T-helper 17 cell (primary cell): ENCODE measurements around the gene OR6C70. TPM values are rescaled to one million over a fixed set of nuclear protein-coding genes. Genes with fewer than 3 reads are reported as not detected.
"Not testable (repeated sequence)": the region's sequence is repeated elsewhere in the genome, so short reads cannot be mapped to it uniquely, and the experiment has no call there.

Experiments
- ATAC-seq: fragments of 150-1000 bp; cut with Tn5 transposase; 2 replicates; pipeline ENCODE4 v1.10.0; 2021; ENCODE audit warnings: mild to moderate bottlenecking, moderate library complexity
- DNase-seq, 3 donors: peaks; one replicate each; pipeline versions ENCODE4 v3.0.0 to v3.0.0-alpha.2; 2020 to 2021
- H3K9me3 ChIP-seq: one replicate; pipeline ENCODE4 v1.7.0; 2013; ENCODE audit warnings: low read length, mild to moderate bottlenecking; ENCODE audit not compliant: control insufficient read depth, poor library complexity, severe bottlenecking
- H3K27ac Mint-ChIP-seq: one replicate; pipeline ENCODE4 v1.8.0; 2022; ENCODE audit warnings: mild to moderate bottlenecking, moderate library complexity, mixed read lengths
- H3K27me3 Mint-ChIP-seq: one replicate; pipeline ENCODE4 v1.8.0; 2022; ENCODE audit warnings: mixed read lengths
- H3K36me3 Mint-ChIP-seq: one replicate; pipeline ENCODE4 v1.8.0; 2022; ENCODE audit warnings: low read depth, mixed read lengths
- H3K4me1 Mint-ChIP-seq: one replicate; pipeline ENCODE4 v1.8.0; 2022; ENCODE audit warnings: mild to moderate bottlenecking, mixed read lengths
- H3K4me3 Mint-ChIP-seq: one replicate; pipeline ENCODE4 v1.8.0; 2022; ENCODE audit warnings: mild to moderate bottlenecking, moderate library complexity, mixed read lengths
- total RNA-seq, 4 donors: library from RNA in 2 of 4; stranded (reverse) in 2 of 4; gene quantifications; one replicate each; pipeline ENCODE4 v1.2.3 and lab custom pipeline; 2022 to 2026

Gene OR6C70
- total RNA-seq (under 1 TPM in 1 of 2 donors, not detected in 1; 0.52 TPM), total RNA-seq (lab: John Stamatoyannopoulos, UW) (0 reads per million in 2 donors)

DNA sequence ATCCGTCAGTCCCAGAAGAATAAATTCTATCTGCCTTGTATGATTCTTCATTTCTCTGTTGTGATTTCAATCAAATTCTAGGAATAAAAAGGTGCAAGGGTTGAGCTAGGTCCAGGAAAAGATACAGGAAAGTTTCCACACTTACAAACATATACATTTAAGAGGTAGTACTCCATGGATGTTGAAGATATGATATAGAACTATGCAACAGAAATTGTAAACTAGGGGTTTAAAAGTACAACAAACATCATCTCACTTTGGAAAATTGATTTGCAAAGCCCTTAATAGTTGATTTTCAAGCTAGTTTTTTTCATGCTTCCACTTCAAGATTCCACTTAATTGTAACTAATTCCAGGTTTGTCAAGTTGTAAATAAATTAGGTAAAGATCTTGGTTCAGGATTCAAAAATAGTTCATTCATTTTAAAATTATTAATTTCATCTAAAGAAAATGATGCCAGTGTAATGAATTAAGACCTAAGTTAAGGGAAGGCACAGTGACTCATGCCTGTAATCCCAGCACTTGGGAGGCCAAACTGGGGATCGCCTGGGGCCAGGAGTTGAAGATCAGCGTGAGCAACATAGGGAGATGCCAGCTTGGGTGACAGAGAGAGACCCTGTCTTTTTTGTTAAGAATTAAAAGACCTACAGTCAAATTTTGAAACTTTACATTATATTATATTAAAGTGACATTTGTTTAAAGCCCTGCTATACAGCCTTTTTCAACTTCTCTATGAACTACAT is at the start of gene OR6C70:
Gene OR6C70, minus strand, starts transcription at position 51 of the 742 bp plus-strand sequence. Its CDS starts 0 bp downstream, at position 51.
- Mint-ChIP-seq H3K27ac (no peak within 1 kb of the TSS), H3K4me1 (no peaks in the 10 kb centered on the region), H3K27me3 (peaks cover 28% of the 10 kb centered on the region), H3K4me3 (no peak within 1 kb of the TSS), H3K36me3 (no peaks in the 10 kb centered on the region)
- DNase-seq: no peak
- no peak for ATAC-seq
- no peaks in the 10 kb centered on the region for H3K9me3 ChIP-seq

DNA sequence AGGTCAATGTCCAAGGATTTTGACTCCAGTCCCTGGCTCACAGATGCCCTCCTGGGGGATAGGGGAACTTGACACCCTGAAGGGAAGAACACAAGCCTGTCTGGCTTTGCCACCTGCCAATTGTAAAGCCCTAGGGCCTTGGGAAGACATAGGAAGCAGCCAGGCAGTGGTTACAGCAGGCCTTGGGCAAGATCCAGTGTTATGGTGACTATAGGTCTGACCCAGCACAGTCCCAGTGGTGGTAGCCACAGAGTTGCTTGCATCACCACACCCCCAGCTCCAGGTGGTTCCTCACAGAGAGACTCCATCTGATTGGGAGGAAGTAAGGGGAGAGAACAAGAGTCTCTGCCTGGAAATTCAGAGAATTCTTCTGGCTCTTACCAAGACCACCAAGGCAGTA is 46.5 kb upstream of the OR6C70 start:
- Mint-ChIP-seq H3K4me3 (no peak overlapping the region), H3K36me3 (peaks cover 8% of the 10 kb centered on the region), H3K4me1 (no peaks in the 10 kb centered on the region), H3K27ac (no peak overlapping the region), H3K27me3 (peaks cover 23% of the 10 kb centered on the region)
- no peak for ATAC-seq
- DNase-seq: no peak
- no peaks in the 10 kb centered on the region for H3K9me3 ChIP-seq

DNA sequence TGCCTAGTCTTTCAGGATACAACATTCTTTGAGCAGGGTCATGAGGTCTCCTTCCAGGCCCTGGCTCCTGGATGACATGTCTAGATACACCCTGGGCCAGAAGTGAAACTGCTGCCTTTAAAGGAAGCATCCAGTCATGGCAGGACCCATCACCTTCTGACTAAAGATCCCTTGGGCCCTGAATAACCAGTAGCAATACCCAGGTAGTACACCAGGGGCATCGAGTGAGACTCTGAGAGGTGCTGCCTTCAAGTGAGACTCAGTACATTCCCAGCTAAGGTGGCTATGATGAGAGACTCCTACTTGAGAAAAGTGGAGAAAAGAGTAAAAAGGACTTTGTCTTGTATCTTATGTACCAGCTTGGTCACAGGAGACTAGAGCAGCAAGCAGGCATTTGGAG is 45.8 kb upstream of the OR6C70 start:
- H3K4me3 Mint-ChIP-seq: no peak overlapping the region
- ATAC-seq: no peak
- H3K9me3 ChIP-seq: no peaks in the 10 kb centered on the region
- peaks cover 8% of the 10 kb centered on the region for H3K36me3 Mint-ChIP-seq
- H3K27ac Mint-ChIP-seq: no peak overlapping the region
- H3K4me1 Mint-ChIP-seq: no peaks in the 10 kb centered on the region
- peaks cover 29% of the 10 kb centered on the region for H3K27me3 Mint-ChIP-seq
- DNase-seq: no peak

DNA sequence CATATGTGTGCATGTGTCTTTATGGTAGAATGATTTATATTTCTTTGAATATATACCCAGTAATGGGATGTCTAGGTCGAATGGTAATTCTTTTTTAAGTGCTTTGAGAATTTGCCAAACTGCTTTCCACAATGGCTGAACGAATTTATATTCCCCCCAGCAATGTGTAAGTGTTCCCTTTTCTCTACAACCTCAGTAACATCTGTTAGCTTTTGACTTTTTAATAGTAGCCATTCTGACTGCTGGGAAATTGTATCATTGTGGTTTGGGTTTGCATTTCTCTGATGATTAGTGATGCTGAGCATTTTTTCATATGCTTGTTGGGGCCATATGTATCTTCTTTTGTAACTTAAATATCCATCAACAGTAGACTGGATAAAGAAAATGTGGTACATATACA is 31.7 kb upstream of the OR6C70 start:
- H3K4me3 Mint-ChIP-seq: no peak overlapping the region
- H3K36me3 Mint-ChIP-seq: no peaks in the 10 kb centered on the region
- H3K27me3 Mint-ChIP-seq: peaks cover 41% of the 10 kb centered on the region
- H3K27ac Mint-ChIP-seq: no peak overlapping the region
- H3K9me3 ChIP-seq: no peaks in the 10 kb centered on the region
- ATAC-seq (no peak), DNase-seq (no peak)
- H3K4me1 Mint-ChIP-seq: peaks cover 2% of the 10 kb centered on the region

DNA sequence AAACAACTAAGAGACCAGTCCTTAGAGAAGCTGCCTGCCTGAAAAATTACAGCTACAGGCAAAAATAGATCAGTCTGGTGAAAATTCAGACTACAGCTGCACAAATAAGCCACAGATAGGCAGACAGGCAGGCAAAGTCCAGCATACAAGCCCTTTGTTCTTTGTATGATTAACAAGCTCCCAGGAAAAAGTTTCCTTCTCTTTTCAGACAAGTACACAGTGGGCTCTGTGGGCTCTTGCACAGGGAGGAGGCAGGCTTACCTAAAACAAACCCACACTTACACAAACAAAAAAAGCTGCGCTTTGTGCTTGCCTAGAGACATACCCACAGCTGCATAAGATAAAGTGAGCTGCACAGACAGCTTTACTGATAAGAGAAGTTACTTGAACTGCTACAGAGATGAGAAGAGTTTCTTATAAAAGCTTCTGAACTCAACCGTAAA is 29.9 kb upstream of the OR6C70 start:
- Mint-ChIP-seq H3K36me3 (no peaks in the 10 kb centered on the region), H3K4me3 (no peak overlapping the region), H3K27ac (no peak overlapping the region), H3K27me3 (peaks cover 41% of the 10 kb centered on the region), H3K4me1 (peaks cover 2% of the 10 kb centered on the region)
- no peaks in the 10 kb centered on the region for H3K9me3 ChIP-seq
- DNase-seq (no peak), ATAC-seq (no peak)

DNA sequence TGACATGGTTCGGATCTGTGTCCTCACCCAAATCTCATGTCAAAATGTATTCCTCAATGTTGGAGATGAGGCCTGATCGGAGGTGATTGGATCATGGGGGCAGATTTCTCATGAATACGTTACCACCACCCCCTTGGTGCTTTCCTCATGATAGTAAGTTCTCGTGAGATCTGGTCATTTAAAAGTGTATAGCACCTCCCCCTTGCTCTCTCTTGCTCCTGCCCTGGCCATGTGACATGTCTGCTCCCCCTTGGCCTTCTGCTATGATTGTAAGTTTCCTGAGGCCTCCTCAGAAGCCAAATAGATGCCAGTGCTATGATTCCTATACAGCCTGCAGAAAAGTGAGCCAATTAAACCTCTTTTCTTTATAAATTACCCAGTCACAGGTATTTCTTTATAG is 29.3 kb upstream of the OR6C70 start:
- peaks cover 2% of the 10 kb centered on the region for H3K4me1 Mint-ChIP-seq
- no peak overlapping the region for H3K4me3 Mint-ChIP-seq
- no peaks in the 10 kb centered on the region for H3K36me3 Mint-ChIP-seq
- peaks cover 41% of the 10 kb centered on the region for H3K27me3 Mint-ChIP-seq
- no peaks in the 10 kb centered on the region for H3K9me3 ChIP-seq
- H3K27ac Mint-ChIP-seq: no peak overlapping the region
- no peak for DNase-seq
- no peak for ATAC-seq

DNA sequence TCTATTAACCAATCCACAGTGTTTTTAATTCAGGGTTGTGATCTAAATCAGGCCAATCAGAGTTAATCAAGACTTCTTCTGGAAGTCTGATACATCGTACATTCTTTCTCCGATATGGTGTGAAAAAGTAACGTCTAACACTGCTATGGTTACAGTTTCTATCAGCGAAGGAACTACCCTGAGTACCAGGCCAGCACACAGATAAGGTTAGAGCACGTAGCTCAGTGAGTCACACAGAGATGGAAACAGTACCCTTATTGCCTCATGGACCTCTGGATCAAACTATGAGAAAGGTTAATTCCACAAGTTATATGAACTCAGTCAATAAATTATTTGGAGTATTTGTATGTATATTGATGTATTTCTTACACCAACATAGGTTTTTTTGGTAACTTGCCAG is 25.6 kb upstream of the OR6C70 start:
- ATAC-seq: no peak
- no peaks in the 10 kb centered on the region for H3K9me3 ChIP-seq
- H3K27me3 Mint-ChIP-seq: peaks cover 34% of the 10 kb centered on the region
- peaks cover 2% of the 10 kb centered on the region for H3K4me1 Mint-ChIP-seq
- no peaks in the 10 kb centered on the region for H3K36me3 Mint-ChIP-seq
- H3K27ac Mint-ChIP-seq: no peak overlapping the region
- no peak overlapping the region for H3K4me3 Mint-ChIP-seq
- no peak for DNase-seq

DNA sequence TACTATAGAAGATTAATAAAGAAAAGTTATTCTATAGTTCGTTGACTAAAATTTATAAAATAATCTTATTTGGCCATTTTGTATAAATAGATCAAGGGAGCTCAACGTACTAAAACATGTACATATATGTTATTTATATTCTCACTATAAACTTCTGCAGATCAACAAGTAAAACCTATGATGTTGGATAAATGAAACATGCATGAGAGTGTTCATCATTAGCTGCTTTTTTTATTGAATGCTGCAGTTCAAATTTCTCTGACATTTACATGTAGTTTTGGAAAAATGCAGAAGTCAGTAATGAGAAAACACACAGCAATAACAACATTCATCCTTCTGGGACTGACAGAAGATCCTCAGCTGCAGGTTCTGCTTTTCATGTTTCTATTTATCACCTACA is 22.1 kb upstream of the OR6C70 start, which contains the start of gene OR6C68:
Gene OR6C68, plus strand, starts transcription at position 301 of the 400 bp plus-strand sequence. Its CDS starts 0 bp downstream, at position 301.
- H3K27ac Mint-ChIP-seq: no peak within 1 kb of the TSS
- H3K9me3 ChIP-seq: no peaks in the 10 kb centered on the region
- DNase-seq (no peak), ATAC-seq (no peak)
- H3K36me3 Mint-ChIP-seq: no peaks in the 10 kb centered on the region
- H3K27me3 Mint-ChIP-seq: peaks cover 18% of the 10 kb centered on the region
- H3K4me3 Mint-ChIP-seq: no peak within 1 kb of the TSS
- H3K4me1 Mint-ChIP-seq: no peaks in the 10 kb centered on the region

DNA sequence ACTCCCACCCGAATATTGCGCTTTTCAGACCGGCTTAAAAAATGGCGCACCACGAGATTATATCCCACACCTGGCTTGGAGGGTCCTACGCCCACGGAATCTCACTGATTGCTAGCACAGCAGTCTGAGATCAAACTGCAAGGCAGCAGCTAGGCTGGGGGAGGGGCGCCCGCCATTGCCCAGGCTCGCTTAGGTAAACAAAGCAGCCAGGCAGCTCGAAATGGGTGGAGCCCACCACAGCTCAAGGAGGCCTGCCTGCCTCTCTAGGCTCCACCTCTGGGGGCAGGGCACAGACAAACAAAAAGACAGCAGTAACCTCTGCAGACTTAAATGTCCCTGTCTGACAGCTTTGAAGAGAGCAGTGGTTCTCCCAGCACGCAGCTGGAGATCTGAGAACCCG is 14.3 kb upstream of the OR6C70 start:
- H3K4me3 Mint-ChIP-seq, H3K9me3 ChIP-seq, ATAC-seq, H3K4me1 Mint-ChIP-seq, H3K27ac Mint-ChIP-seq, H3K36me3 Mint-ChIP-seq, DNase-seq: not testable (repeated sequence)
- peaks cover 28% of the 10 kb centered on the region for H3K27me3 Mint-ChIP-seq

DNA sequence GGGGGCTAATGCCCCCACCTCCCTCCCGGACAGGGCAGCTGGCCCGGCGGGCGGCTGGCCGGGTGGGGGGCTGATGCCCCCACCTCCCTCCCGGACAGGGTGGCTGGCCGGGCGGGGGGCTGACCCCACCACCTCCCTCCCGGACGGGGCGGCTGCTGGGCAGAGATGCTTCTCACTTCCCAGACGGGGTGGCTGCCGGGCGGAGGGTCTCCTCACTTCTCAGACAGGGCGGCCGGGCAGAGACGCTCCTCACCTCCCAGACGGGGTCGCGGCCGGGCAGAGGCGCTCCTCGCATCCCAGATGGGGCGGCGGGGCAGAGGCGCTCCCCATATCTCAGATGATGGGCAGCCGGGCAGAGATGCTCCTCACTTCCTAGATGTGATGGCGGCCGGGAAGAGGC is 9.2 kb upstream of the OR6C70 start:
- not testable (repeated sequence) for ATAC-seq, H3K4me3 Mint-ChIP-seq, H3K9me3 ChIP-seq, H3K4me1 Mint-ChIP-seq, H3K36me3 Mint-ChIP-seq, H3K27ac Mint-ChIP-seq, DNase-seq
- H3K27me3 Mint-ChIP-seq: peaks cover 30% of the 10 kb centered on the region

DNA sequence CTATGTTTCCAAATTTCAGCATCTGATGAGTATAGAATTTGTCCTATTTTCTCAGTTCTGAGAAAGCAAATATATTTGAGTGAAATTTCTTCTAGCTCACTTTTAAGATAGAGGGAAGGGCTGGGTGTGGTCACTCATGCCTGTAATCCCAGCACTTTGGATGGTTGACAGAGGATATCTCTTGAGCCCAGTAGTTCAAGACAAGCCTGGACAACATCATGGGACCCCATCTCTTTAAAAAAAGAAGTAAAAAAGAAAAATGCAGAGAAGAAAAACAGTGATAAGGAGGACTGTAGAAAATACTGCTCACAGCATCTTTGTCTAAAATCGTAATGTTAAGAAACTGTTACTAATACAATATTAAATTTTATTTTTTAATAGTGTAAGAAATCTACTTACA is 2.3 kb upstream of the OR6C70 start:
- Mint-ChIP-seq H3K4me1 (no peaks in the 10 kb centered on the region), H3K36me3 (no peaks in the 10 kb centered on the region), H3K4me3 (no peak overlapping the region), H3K27me3 (peaks cover 30% of the 10 kb centered on the region), H3K27ac (no peak overlapping the region)
- H3K9me3 ChIP-seq: no peaks in the 10 kb centered on the region
- ATAC-seq: no peak
- no peak for DNase-seq

DNA sequence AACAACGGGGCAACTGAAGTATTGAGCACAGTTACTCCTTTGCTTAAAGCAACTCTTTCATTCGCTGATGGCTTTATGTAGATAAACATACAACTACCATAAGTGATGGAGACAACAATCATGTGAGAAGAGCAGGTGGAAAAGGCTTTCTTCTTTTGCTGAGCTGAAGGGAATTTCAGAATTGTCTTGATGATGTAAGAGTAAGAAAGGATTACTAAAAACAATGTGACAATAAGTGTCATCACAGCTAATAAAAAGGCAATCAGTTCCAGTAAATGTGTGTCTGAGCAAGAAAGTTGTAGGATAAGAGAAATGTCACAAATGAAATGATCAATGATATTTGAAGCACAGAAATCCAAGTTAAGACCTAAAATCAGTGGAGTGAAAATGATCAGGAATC is 647 bp downstream of the OR6C70 start:
- ATAC-seq (no peak), DNase-seq (no peak)
- Mint-ChIP-seq H3K4me1 (no peaks in the 10 kb centered on the region), H3K4me3 (no peak overlapping the region), H3K27ac (no peak overlapping the region), H3K36me3 (no peaks in the 10 kb centered on the region), H3K27me3 (peaks cover 28% of the 10 kb centered on the region)
- no peaks in the 10 kb centered on the region for H3K9me3 ChIP-seq

DNA sequence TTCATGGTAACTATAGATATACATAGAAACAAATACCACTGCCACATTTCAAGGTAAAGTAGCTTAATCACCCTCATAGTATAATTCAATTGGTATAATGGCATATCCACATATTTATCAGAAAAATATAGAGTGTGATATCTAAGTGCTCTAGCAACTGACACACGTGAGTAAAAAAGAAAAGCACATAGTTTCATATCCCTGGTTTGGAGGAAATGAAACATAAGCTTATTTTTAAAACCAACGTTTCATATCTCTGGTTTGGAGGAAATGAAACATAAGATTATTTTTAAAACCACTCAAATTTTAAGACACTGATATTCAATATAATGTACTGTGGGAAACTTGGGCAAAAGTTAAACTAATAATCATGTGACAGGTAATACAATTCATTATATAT is 2.1 kb downstream of the OR6C70 start:
- Mint-ChIP-seq H3K27ac (no peak overlapping the region), H3K36me3 (no peaks in the 10 kb centered on the region), H3K4me3 (no peak overlapping the region), H3K4me1 (no peaks in the 10 kb centered on the region), H3K27me3 (peaks cover 28% of the 10 kb centered on the region)
- no peak for ATAC-seq
- H3K9me3 ChIP-seq: no peaks in the 10 kb centered on the region
- DNase-seq: no peak

DNA sequence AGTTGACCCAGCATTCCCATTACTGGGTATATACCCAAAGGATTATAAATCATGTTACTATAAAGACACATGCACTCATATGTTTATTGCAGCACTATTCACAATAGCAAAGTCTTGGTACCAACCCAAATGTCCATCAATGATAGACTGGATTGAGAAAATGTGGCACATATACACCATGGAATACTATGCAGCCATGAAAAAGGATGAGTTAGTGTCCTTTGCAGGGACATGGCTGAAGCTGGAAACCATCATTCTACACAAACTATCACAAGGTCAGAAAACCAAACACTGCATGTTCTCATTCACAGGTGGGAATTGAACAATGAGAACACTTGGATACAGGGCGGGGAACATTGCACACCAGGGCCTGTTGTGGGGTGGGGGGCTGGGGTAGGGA is 5.0 kb downstream of the OR6C70 start:
- not testable (repeated sequence) for H3K4me3 Mint-ChIP-seq, ATAC-seq, H3K27ac Mint-ChIP-seq, H3K9me3 ChIP-seq, H3K36me3 Mint-ChIP-seq, DNase-seq, H3K4me1 Mint-ChIP-seq
- peaks cover 34% of the 10 kb centered on the region for H3K27me3 Mint-ChIP-seq
